Liver (tissue), 9 donors: Measurements from ENCODE around the gene ACSL1. TPM values are rescaled to one million over a fixed set of nuclear protein-coding genes. Genes with fewer than 3 reads are reported as not detected.

Experiments used
- DNase-seq: peaks from one replicate; pipeline ENCODE4 v3.0.0-alpha.2; 2017; ENCODE audit warnings: low spot score
- H3K27ac ChIP-seq, 2 donors: one replicate each; pipeline ENCODE4 v1.7.0; 2013; ENCODE audit warnings: inconsistent platforms in 2 of 2, low read length in 2 of 2, control low read depth in 1 of 2, low read depth in 1 of 2, mild to moderate bottlenecking in 1 of 2
- H3K27me3 ChIP-seq, 4 donors: one replicate each; pipeline versions ENCODE4 v1.6.1 to v1.7.0; 2013; ENCODE audit warnings: low read length in 3 of 4, inconsistent platforms in 1 of 4, mild to moderate bottlenecking in 1 of 4, moderate library complexity in 1 of 4; ENCODE audit not compliant: control insufficient read depth in 4 of 4, insufficient read depth in 4 of 4
- H3K36me3 ChIP-seq, 4 donors: one replicate each; pipeline versions ENCODE4 v1.6.1 to v1.7.0; 2013; ENCODE audit warnings: low read length in 3 of 4, mild to moderate bottlenecking in 3 of 4, low read depth in 1 of 4, moderate library complexity in 1 of 4; ENCODE audit not compliant: control insufficient read depth in 4 of 4, insufficient read depth in 3 of 4
- H3K4me1 ChIP-seq, 4 donors: one replicate each; pipeline versions ENCODE4 v1.6.1 to v1.7.0; 2013; ENCODE audit warnings: low read length in 3 of 4, mild to moderate bottlenecking in 3 of 4, moderate library complexity in 1 of 4; ENCODE audit not compliant: control insufficient read depth in 4 of 4, insufficient read depth in 4 of 4
- H3K4me3 ChIP-seq, 3 donors: one replicate each; pipeline versions ENCODE4 v1.6.1 to v1.7.0; 2013; ENCODE audit warnings: low read length in 3 of 3, control low read depth in 1 of 3, low read depth in 1 of 3, mild to moderate bottlenecking in 1 of 3
- H3K9ac ChIP-seq, 2 donors: one replicate each; pipeline ENCODE4 v1.7.0; 2013; ENCODE audit warnings: low read length in 2 of 2, mild to moderate bottlenecking in 2 of 2, moderate library complexity in 2 of 2, control low read depth in 1 of 2, low read depth in 1 of 2
- H3K9me3 ChIP-seq, 4 donors: one replicate each; pipeline versions ENCODE4 v1.6.1 to v1.7.0; 2013; ENCODE audit warnings: low read length in 3 of 4; ENCODE audit not compliant: control insufficient read depth in 4 of 4
- EGR1 ChIP-seq, 2 donors: IDR thresholded peaks; 2 replicates each; pipeline ENCODE4 v1.6.1; 2016 to 2018; ENCODE audit warnings: antibody characterized with exemption in 2 of 2, low read depth in 2 of 2
- FOXA2 ChIP-seq: IDR thresholded peaks from 2 replicates; pipeline ENCODE4 v1.6.1; 2016; ENCODE audit warnings: antibody characterized with exemption
- GABPA ChIP-seq, 2 donors: IDR thresholded peaks in 1 of 2; conservative IDR thresholded peaks in 1 of 2; 2 replicates each; pipeline ENCODE4 v1.6.1; 2016; ENCODE audit warnings: antibody characterized with exemption in 2 of 2, mild to moderate bottlenecking in 1 of 2, moderate library complexity in 1 of 2
- HNF4A ChIP-seq, 2 donors: conservative IDR thresholded peaks; 2 replicates each; pipeline ENCODE4 v1.6.1; 2016; ENCODE audit warnings: antibody characterized with exemption in 2 of 2, mild to moderate bottlenecking in 2 of 2
- HNF4G ChIP-seq: IDR thresholded peaks from 2 replicates; pipeline ENCODE4 v1.6.1; 2016; ENCODE audit warnings: antibody characterized with exemption
- JUND ChIP-seq, 2 donors: IDR thresholded peaks; 2 replicates each; pipeline ENCODE4 v1.6.1; 2016; ENCODE audit warnings: antibody characterized with exemption in 2 of 2
- NR2F2 ChIP-seq: IDR thresholded peaks from 2 replicates; pipeline ENCODE4 v1.6.1; 2016; ENCODE audit warnings: antibody characterized with exemption
- RAD21 ChIP-seq, 2 donors: IDR thresholded peaks; 2 replicates each; pipeline ENCODE4 v1.6.1; 2016; ENCODE audit warnings: antibody characterized with exemption in 2 of 2, mild to moderate bottlenecking in 2 of 2
- SP1 ChIP-seq: IDR thresholded peaks from 2 replicates; pipeline ENCODE4 v1.6.1; 2018; ENCODE audit warnings: antibody characterized with exemption, mild to moderate bottlenecking
- YY1 ChIP-seq: IDR thresholded peaks from 2 replicates; pipeline ENCODE4 v1.6.1; 2016; ENCODE audit warnings: antibody characterized with exemption, mild to moderate bottlenecking
- WGBS: extraction: QIAGEN DNeasy Blood & Tissue Kit; methylation state at CpG from one replicate; pipeline ENCODE4 v1.1.7; 2013; 5-methylcytosine and 5-hydroxymethylcytosine counted together
- polyA plus RNA-seq, 2 donors: library from polyadenylated mRNA; stranded (reverse) in 1 of 2; unstranded in 1 of 2; fragments of 200-250 nt in 1 of 2; fragments of >200 nt in 1 of 2; fragmentation: Nextera tagmentation in 1 of 2; extraction: Ambion mirVana in 1 of 2; gene quantifications; one replicate each; pipeline versions ENCODE4 v1.2.1 to v1.2.3, GENCODE V29; 2013 to 2015
- total RNA-seq, 2 donors: library from RNA; depleted of rRNA; stranded (reverse); fragments of >200 nt; gene quantifications; one replicate each; pipeline ENCODE4 v1.2.3, GENCODE V29; 2014
- TF ChIP-seq, protein P1 (sequence below): IDR thresholded peaks from 2 replicates; pipeline ENCODE4 v1.6.1; 2016; ENCODE audit warnings: antibody characterized with exemption
- TF ChIP-seq, protein P2 (sequence below): IDR thresholded peaks from 2 replicates; pipeline ENCODE4 v1.6.1; 2016; ENCODE audit warnings: antibody characterized with exemption, mild to moderate bottlenecking
- TF ChIP-seq, protein P3 (sequence below): IDR thresholded peaks from 2 replicates; pipeline ENCODE4 v1.6.1; 2016; ENCODE audit warnings: antibody characterized with exemption
- donor health status: healthy.
- donor health status: healthy.
- donor health status: healthy.
- donor health status: healthy.
- donor health status: healthy.

The ACSL1 gene
- total and polyA plus RNA-seq, 4 donors, result 210 to 2,226 (median 878) TPM

GRCh38 chr4:184765473-184766340, 60.1 kb downstream of the ACSL1 start (continued):
- TF ChIP-seq EGR1 (IDR thresholded peaks at IDR 0.05; ENCODE audit: low read depth in 2 of 2) (no peak), HNF4G (no peak)
- TF ChIP-seq, protein P1, sequence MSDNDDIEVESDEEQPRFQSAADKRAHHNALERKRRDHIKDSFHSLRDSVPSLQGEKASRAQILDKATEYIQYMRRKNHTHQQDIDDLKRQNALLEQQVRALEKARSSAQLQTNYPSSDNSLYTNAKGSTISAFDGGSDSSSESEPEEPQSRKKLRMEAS, result no peak

- 82% methylated on average over 4 of the region's 4 CpGs for WGBS
- H3K27ac ChIP-seq, result no peak overlapping the region
These were observed 61.2 kb downstream of the ACSL1 start for GRCh38 chr4:184764601-184765000.

GRCh38 chr4:184763150-184763780, 62.5 kb downstream of the ACSL1 start:
- Histone ChIP-seq H3K9ac (no peak overlapping the region), H3K36me3 (peaks cover 21 to 87% (median 85%) of the 10 kb centered on the region in 4 donors), H3K27ac (no peak overlapping the region), H3K9me3 (no peaks in the 10 kb centered on the region), H3K4me3 (no peak overlapping the region), H3K4me1 (no peaks in the 10 kb centered on the region), H3K27me3 (no peaks in the 10 kb centered on the region)
- 91% methylated on average over 14 of the region's 14 CpGs for WGBS
- DNase-seq, result no peak
- TF ChIP-seq SP1 (no peak), FOXA2 (no peak), YY1 (no peak), NR2F2 (no peak), GABPA (IDR thresholded peaks at IDR 0.05 in 1 of 2, conservative IDR thresholded peaks at IDR 0.05 in 1 of 2) (no peak), EGR1 (IDR thresholded peaks at IDR 0.05; ENCODE audit: low read depth in 2 of 2) (no peak), JUND (IDR thresholded peaks at IDR 0.05) (no peak), HNF4A (conservative IDR thresholded peaks at IDR 0.05) (no peak), RAD21 (IDR thresholded peaks at IDR 0.05) (no peak)
- TF ChIP-seq, protein P2, sequence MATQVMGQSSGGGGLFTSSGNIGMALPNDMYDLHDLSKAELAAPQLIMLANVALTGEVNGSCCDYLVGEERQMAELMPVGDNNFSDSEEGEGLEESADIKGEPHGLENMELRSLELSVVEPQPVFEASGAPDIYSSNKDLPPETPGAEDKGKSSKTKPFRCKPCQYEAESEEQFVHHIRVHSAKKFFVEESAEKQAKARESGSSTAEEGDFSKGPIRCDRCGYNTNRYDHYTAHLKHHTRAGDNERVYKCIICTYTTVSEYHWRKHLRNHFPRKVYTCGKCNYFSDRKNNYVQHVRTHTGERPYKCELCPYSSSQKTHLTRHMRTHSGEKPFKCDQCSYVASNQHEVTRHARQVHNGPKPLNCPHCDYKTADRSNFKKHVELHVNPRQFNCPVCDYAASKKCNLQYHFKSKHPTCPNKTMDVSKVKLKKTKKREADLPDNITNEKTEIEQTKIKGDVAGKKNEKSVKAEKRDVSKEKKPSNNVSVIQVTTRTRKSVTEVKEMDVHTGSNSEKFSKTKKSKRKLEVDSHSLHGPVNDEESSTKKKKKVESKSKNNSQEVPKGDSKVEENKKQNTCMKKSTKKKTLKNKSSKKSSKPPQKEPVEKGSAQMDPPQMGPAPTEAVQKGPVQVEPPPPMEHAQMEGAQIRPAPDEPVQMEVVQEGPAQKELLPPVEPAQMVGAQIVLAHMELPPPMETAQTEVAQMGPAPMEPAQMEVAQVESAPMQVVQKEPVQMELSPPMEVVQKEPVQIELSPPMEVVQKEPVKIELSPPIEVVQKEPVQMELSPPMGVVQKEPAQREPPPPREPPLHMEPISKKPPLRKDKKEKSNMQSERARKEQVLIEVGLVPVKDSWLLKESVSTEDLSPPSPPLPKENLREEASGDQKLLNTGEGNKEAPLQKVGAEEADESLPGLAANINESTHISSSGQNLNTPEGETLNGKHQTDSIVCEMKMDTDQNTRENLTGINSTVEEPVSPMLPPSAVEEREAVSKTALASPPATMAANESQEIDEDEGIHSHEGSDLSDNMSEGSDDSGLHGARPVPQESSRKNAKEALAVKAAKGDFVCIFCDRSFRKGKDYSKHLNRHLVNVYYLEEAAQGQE, result no peak
- TF ChIP-seq, protein P3, sequence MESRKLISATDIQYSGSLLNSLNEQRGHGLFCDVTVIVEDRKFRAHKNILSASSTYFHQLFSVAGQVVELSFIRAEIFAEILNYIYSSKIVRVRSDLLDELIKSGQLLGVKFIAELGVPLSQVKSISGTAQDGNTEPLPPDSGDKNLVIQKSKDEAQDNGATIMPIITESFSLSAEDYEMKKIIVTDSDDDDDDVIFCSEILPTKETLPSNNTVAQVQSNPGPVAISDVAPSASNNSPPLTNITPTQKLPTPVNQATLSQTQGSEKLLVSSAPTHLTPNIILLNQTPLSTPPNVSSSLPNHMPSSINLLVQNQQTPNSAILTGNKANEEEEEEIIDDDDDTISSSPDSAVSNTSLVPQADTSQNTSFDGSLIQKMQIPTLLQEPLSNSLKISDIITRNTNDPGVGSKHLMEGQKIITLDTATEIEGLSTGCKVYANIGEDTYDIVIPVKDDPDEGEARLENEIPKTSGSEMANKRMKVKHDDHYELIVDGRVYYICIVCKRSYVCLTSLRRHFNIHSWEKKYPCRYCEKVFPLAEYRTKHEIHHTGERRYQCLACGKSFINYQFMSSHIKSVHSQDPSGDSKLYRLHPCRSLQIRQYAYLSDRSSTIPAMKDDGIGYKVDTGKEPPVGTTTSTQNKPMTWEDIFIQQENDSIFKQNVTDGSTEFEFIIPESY, result no peak

More at GRCh38 chr4:184764601-184765000, 61.2 kb downstream of the ACSL1 start:
- Histone ChIP-seq H3K4me1 (no peaks in the 10 kb centered on the region), H3K9me3 (no peaks in the 10 kb centered on the region), H3K27me3 (no peaks in the 10 kb centered on the region), H3K9ac (no peak overlapping the region), H3K4me3 (no peak overlapping the region), H3K36me3 (peaks cover 22 to 95% (median 94%) of the 10 kb centered on the region in 4 donors)
- TF ChIP-seq RAD21 (IDR thresholded peaks at IDR 0.05) (no peak), GABPA (IDR thresholded peaks at IDR 0.05 in 1 of 2, conservative IDR thresholded peaks at IDR 0.05 in 1 of 2) (no peak)
- TF ChIP-seq, protein P3, result no peak
- no peak for DNase-seq
